Gastroesophageal sphincter (tissue), 4 donors: ENCODE data around the gene SPATA25. TPM values are rescaled to one million over a fixed set of nuclear protein-coding genes. Genes with fewer than 3 reads are reported as not detected.

ENCODE experiments used
- ATAC-seq: fragments of 150-250 bp; one replicate; pipeline ENCODE4 v1.9.1; 2016; ENCODE audit warnings: mild to moderate bottlenecking, moderate library complexity
- H3K27ac ChIP-seq, 4 donors: fragments of 200-600 bp; sonication (generic) in 3 of 4; 1 replicate in 3 of 4; 2 replicates in 1 of 4; pipeline ENCODE4 v1.5.1; 2016 to 2019
- H3K27me3 ChIP-seq: fragments of 200-600 bp; sonication (generic); one replicate; pipeline ENCODE4 v1.5.1; 2019
- H3K36me3 ChIP-seq, 2 donors: fragments of 200-600 bp; sonication (generic); one replicate each; pipeline ENCODE4 v1.5.1; 2019; ENCODE audit warnings: control low read depth in 1 of 2
- H3K4me1 ChIP-seq, 3 donors: fragments of 200-600 bp; sonication (generic); 1 replicate in 2 of 3; 2 replicates in 1 of 3; pipeline ENCODE4 v1.5.1; 2016 to 2019; ENCODE audit warnings: control low read depth in 2 of 3
- H3K4me3 ChIP-seq, 2 donors: fragments of 200-600 bp; sonication (generic); one replicate each; pipeline ENCODE4 v1.5.1; 2019; ENCODE audit warnings: mild to moderate bottlenecking in 1 of 2, moderate library complexity in 1 of 2
- H3K9me3 ChIP-seq, 3 donors: fragments of 200-600 bp; sonication (generic); one replicate each; pipeline ENCODE4 v1.5.1; 2017 to 2019; ENCODE audit warnings: control low read depth in 2 of 3
- EP300 ChIP-seq: sonication (generic); formaldehyde crosslinking; IDR thresholded peaks from one replicate; pipeline ENCODE4 v1.6.1; 2017; ENCODE audit warnings: antibody characterized with exemption, mild to moderate bottlenecking
- POLR2A ChIP-seq, 2 donors: fragments of 450-650 bp; IDR thresholded peaks; one replicate each; pipeline ENCODE4 v1.6.1; 2017; ENCODE audit warnings: antibody characterized with exemption in 2 of 2, mild to moderate bottlenecking in 2 of 2, moderate library complexity in 1 of 2
- POLR2AphosphoS5 ChIP-seq: sonication (generic); formaldehyde crosslinking; IDR thresholded peaks from one replicate; pipeline ENCODE4 v1.6.1; 2017; ENCODE audit warnings: antibody characterized with exemption
- WGBS, 2 donors: methylation state at CpG; one replicate each; pipeline ENCODE4 v1.1.5; 2018; ENCODE audit warnings: low coverage in 1 of 2; 5-methylcytosine and 5-hydroxymethylcytosine counted together
- total RNA-seq, 4 donors: library from RNA; depleted of rRNA; stranded (reverse); fragments of >200 nt; gene quantifications; one replicate each; pipeline ENCODE4 v1.1.0, GENCODE V29; 2016
- TF ChIP-seq, protein P1 (sequence below), 4 experiments: fragments of 200-600 bp in 2 of 4; fragments of 450-650 bp in 2 of 4; sonication (generic) in 1 of 4; IDR thresholded peaks; one replicate each; pipeline ENCODE4 v1.5.1; 2017 to 2019; ENCODE audit warnings: antibody characterized with exemption in 4 of 4, mild to moderate bottlenecking in 2 of 4, moderate library complexity in 2 of 4

The SPATA25 gene, protein sequence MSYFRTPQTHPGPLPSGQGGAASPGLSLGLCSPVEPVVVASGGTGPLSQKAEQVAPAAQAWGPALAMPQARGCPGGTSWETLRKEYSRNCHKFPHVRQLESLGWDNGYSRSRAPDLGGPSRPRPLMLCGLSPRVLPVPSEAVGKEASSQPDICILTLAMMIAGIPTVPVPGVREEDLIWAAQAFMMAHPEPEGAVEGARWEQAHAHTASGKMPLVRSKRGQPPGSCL
- total RNA-seq, result 1 to 10 TPM in 3 of 4 donors, not detected in 1; 4.2 to 7.9 (median 5.1) TPM

DNA sequence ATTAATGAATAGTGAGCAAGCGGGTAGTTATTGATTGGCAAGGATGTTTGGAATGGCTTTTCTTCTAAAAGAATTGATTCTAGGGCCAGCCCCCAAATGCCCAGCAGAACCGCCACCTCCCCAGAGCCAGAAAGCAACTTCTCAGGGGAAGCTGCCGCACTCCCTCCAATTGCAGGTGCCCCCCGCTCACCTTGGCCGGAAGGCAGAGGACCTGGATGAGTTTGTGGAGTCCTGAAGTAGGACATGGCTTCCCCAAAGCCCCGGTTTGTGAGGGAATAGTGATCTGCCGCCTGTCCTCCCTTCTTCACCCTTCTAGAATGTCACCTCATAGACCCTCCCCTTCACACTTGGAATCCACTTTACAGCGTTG, at the start of gene SPATA25:
TSS of gene SPATA25 (minus strand) at position 277 of the 370 bp plus-strand sequence. CDS start at position 245, 32 bp downstream.
- WGBS, 2 donors, result 60 to 84% methylated on average over 2 to 5 of the region's 8 CpGs
- Histone ChIP-seq H3K27ac (no peak within 1 kb of the TSS), H3K4me1 (peaks cover 0 to 70% (median 14%) of the 10 kb centered on the region in 3 donors), H3K27me3 (no peaks in the 10 kb centered on the region), H3K4me3 (no peak within 1 kb of the TSS), H3K36me3 (peaks cover 0 to 68% of the 10 kb centered on the region in 2 donors), H3K9me3 (no peaks in the 10 kb centered on the region)
- TF ChIP-seq POLR2AphosphoS5 (no peak), EP300 (no peak), POLR2A (IDR thresholded peaks at IDR 0.05) (no peak)
- TF ChIP-seq, protein P1, sequence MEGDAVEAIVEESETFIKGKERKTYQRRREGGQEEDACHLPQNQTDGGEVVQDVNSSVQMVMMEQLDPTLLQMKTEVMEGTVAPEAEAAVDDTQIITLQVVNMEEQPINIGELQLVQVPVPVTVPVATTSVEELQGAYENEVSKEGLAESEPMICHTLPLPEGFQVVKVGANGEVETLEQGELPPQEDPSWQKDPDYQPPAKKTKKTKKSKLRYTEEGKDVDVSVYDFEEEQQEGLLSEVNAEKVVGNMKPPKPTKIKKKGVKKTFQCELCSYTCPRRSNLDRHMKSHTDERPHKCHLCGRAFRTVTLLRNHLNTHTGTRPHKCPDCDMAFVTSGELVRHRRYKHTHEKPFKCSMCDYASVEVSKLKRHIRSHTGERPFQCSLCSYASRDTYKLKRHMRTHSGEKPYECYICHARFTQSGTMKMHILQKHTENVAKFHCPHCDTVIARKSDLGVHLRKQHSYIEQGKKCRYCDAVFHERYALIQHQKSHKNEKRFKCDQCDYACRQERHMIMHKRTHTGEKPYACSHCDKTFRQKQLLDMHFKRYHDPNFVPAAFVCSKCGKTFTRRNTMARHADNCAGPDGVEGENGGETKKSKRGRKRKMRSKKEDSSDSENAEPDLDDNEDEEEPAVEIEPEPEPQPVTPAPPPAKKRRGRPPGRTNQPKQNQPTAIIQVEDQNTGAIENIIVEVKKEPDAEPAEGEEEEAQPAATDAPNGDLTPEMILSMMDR (IDR thresholded peaks at IDR 0.05), result no peak
- ATAC-seq, result no peak

DNA sequence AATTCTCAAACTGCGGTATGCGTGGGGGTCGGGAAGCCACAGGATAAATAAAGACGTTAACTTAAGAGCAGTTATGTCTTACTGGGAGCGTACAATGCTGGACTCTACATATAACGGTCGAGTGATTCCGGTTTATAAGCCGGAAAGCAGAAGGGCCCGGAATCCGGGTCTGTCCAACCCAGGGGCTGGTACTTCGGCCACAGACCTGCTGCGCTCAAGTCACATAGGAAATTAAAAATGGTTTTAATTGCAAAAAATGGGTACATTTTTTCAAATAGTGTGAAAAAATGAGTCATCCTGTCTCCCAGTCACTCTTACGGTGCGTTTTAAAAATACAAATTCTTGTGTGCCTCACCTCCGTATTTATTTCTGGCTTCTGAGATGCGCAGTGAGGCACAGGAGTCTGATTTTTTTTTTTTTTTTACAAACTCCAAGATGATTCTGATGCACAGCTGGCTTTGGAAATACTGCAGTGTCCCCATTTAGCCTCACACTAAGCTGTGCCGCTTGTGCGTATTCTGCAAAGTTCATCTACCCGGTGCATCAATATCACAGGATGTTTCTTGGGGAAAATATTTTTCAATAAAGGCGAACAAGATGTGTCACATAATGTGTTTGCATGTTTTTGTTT, 48.1 kb upstream of the SPATA25 start:
- peaks cover 0 to 44% (median 7%) of the 10 kb centered on the region in 3 donors for H3K4me1 ChIP-seq
- peaks cover 0 to 35% of the 10 kb centered on the region in 2 donors for H3K36me3 ChIP-seq
- no peaks in the 10 kb centered on the region for H3K27me3 ChIP-seq
- TF ChIP-seq POLR2AphosphoS5, result peak; percentile 43
- TF ChIP-seq, protein P1 (IDR thresholded peaks at IDR 0.05), result no peak
- WGBS, 2 donors, result 4 to 9% methylated on average over 18 to 19 of the region's 21 CpGs
- peak overlapping the region; percentile 92 to 100 (median 96) for H3K27ac ChIP-seq
- H3K9me3 ChIP-seq, result no peaks in the 10 kb centered on the region
- peak overlapping the region; percentile 72 to 81 for H3K4me3 ChIP-seq
- peak; percentile 26 for ATAC-seq

DNA sequence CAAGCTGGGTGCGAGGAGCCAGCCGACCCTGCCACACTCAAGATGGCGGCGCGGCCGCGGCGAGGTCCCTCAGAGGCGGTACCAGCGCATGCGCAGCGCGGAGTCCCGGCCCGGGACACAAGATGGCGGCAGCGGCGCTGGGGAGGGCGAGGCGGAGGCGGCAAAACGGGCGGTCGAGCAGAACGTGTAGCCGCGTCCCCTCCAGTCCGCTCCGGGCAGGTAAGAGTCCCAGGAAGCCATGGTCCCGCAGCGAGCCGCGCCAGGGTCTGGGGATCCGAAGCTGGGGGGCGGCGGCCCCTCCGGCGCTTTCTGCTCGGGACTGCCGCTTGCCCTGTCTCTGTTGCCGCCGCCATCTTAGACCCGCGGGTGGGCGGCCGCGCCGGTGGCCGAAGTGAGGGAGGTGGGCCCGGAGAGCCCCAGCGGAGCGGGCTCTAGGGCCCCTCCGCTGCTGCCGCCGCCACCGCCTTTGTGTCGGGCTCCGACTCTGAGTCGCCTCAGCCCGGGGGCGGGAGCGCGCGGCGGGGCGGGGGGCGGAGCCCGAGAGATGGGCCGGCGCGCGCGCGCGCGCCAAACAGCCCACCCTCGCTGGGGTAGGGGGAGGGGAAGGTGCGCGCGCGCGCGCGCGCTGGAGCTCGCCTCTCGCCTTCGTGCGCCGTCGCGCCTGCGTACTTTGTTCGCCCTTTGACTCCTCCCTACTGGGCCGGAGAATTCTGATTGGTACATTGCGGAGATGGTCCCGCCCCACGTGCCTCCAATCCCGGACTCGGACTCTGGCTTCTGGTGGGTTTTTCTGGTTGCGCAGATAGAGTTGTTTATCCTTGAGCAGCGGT, 47.4 kb upstream of the SPATA25 start, which contains the start of gene PCIF1:
TSS of gene PCIF1 (plus strand) at position 98 of the 830 bp plus-strand sequence. CDS start 4,317 bp downstream, outside the sequence.
- H3K4me1 ChIP-seq, result peaks cover 0 to 44% (median 7%) of the 10 kb centered on the region in 3 donors
- H3K27ac ChIP-seq, result peak within 1 kb of the TSS; percentile 97 to 100 (median 98)
- ATAC-seq, result peak; percentile 94
- H3K36me3 ChIP-seq, result peaks cover 0 to 28% of the 10 kb centered on the region in 2 donors
- peak within 1 kb of the TSS; percentile 72 to 87 for H3K4me3 ChIP-seq
- H3K27me3 ChIP-seq, result no peaks in the 10 kb centered on the region
- 0% methylated on average over 5 of the region's 102 CpGs; no CpG with 5 or more reads in 1 of the 2 donors for WGBS, 2 donors
- TF ChIP-seq, protein P1 (IDR thresholded peaks at IDR 0.05), result peak in 2 of 4 experiments; percentile 12 to 19
- TF ChIP-seq POLR2AphosphoS5 (peak; percentile 100), POLR2A (IDR thresholded peaks at IDR 0.05) (peak; percentile 96 to 98), EP300 (no peak)
- no peaks in the 10 kb centered on the region for H3K9me3 ChIP-seq

DNA sequence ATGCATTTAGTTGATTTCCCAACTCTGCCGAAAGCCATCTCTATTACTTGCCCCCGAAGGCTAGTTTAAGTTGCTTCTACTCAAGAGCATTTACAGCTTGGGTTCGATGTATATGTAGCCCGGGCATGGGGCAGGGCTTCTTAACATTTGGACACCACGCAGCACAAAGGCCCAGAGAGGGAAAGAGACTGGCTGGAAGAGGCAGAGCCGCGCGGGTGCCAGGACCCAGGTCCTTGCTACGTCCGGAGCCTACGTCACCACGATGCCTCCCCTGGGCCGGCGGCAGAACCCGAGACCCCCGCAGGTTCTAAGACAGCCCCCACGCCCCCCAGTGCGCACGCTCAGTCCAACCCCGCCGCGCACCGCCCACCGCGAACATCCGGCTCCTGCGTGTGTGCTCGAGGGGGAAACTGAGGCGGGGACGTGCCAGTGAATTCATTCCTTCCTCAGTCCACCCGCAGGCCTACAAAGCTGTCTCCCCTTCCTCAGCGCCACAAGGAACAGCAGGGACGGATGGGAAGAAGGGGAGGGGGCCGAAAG, 46.7 kb upstream of the SPATA25 start:
- Histone ChIP-seq H3K27ac (peak overlapping the region; percentile 97 to 100 (median 98)), H3K4me1 (peaks cover 0 to 44% (median 7%) of the 10 kb centered on the region in 3 donors), H3K27me3 (no peaks in the 10 kb centered on the region), H3K4me3 (peak overlapping the region; percentile 72 to 87), H3K36me3 (peaks cover 0 to 21% of the 10 kb centered on the region in 2 donors), H3K9me3 (no peaks in the 10 kb centered on the region)
- no peak for TF ChIP-seq POLR2A (IDR thresholded peaks at IDR 0.05)
- TF ChIP-seq POLR2AphosphoS5, result no peak
- TF ChIP-seq, protein P1 (IDR thresholded peaks at IDR 0.05), result no peak
- no peak for TF ChIP-seq EP300
- WGBS, 2 donors, result no CpG with 5 or more reads among the region's 34 CpGs
- ATAC-seq, result peak; percentile 27
